NCI-H2227 (cell line): ENCODE results near the gene INTS4.
"Not testable (repeated sequence)": the region's sequence is repeated elsewhere in the genome, so short reads cannot be mapped to it uniquely, and the experiment has no call there.

Source experiments
- DNase-seq: peaks from one replicate; lab custom pipeline; 2025; ENCODE audit not compliant: unreplicated experiment; lab: John Stamatoyannopoulos, UW

INTS4 gene

DNA sequence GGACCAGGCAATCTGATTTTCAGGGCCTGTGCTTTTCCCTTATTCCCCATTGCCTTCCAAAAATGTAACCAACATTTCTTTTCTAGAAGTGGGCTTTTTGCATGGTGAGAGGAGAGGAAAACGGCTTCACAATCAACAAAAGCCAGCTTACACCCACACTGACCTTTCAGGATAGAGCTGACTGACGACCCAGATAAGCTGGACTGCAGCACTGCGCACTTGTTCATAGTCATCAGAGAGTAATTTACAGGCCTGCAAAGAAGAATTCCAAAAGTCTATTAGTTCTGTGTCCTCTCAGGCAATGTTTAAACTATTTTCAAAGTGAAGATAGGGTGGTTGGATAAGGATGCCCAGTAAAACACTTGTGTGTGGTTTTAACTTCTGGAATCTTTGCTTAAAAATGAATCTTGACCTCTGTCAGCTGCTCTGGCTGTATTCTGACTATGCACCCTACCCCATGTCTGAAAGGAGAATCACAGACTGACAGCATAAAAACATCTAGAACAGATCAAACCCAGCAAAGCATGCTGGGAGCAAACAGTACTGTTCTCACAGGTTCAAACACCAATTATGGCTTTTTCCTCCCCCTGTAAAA, 35.8 kb downstream of the INTS4 start:
- not testable (repeated sequence) for DNase-seq

DNA sequence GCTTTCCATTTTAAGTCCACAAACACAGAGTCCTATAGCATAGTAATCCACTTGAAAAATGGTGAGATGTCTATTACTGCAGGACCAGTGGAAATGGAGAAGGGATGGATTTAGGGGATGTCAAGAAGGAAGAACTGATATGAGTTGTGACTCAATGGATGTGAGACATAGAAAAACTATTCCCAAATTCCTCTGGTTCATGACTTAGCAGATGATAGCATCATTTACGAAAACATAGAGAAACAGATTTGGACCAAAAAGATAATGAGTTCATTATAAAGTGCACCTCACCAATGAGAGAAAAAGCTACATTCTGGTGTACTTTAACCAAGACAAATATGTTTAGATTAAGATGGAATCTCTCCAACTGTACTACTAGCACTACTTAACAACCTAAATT, 51.2 kb downstream of the INTS4 start:
- DNase-seq: not testable (repeated sequence)

DNA sequence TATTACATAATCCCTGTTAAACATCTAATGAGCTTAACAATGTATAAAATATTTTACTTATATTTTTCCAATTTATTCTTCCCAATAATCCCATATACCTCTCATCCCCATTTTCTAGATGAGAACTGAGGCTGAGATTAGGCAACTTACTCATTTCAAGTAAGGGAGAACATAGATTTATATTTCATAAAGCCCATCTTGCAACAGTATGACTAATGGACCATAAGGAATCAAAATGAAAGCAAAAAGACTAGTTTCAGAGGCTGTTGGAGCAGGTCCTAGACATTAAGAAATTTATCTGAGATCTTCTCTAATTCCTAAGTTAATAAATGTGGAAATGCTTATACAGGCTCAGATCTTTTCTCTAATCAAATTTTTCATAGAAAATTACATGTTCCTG, 52.0 kb downstream of the INTS4 start:
- not testable (repeated sequence) for DNase-seq

DNA sequence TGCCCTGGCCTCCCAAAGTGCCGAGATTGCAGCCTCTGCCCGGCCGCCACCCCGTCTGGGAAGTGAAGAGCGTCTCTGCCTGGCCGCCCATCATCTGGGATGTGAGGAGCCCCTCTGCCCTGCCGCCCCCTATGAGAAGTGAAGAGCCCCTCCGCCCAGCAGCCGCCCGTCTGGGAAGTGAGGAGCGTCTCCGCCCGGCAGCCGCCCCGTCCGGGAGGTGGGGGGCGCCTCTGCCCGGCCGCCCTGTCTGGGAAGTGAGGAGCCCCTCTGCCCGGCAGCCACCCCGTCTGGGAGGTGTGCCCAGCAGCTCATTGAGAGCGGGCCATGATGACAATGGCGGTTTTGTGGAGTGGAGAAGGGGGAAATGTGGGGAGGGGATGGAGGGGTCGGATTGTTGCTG, 60.9 kb downstream of the INTS4 start:
- not testable (repeated sequence) for DNase-seq

DNA sequence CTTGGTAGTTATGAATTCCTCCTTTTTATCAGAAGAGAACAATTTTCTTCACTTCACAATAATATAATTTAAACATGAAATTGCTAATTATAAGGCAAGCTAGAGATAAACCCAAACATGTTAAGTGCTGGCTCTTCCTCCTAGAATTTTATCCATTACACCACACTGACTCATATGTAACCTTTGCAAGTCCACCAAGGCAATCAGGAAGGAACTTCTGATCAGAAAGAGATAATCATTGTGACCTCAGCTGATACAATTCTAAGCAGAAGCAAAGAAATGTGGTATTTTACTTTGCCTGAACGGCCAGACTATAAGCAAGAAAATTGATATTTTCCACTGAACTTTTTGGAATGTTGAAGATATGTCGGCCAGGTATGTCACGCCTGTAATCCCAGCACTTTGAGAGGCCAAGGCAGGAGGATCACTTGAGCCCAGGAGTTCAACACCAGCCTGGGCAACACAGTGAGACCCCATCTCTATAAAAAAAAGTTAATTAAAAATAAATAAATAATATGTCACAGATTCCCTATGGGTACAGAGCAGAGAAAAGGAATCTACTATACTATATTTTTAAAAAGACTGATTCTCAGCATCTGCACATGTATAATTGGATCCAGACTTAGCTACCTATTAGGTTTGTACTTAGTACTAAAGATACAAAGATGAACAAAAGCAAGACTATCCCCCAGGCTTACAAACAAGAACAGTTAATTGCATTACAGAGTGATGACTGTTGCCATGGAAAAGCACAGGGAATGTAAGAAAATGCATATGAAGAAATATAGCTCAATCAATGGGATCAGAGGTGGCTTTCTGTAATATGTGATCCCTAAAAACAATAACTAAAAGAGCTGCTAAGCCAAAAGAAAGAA, 63.9 kb downstream of the INTS4 start:
- DNase-seq: not testable (repeated sequence)

DNA sequence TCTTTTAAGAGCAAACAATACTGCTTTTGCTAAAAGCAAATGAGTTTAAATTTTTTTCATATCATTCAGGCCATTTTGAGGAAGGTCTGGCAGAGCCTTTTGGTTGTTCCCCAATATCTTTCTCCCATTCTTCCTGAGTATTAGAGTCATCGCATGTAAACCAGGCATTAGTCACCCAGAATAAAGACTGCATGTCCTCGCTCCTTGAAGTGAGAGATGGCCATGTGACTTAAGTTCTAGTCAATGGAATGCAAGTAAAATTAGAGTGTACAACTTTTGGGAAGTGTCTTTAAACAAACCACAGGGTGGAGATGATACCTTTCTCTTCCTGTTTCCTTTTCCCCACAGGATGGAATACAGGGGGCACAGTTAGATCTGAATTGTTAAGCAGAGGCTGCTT, 76.8 kb downstream of the INTS4 start:
- DNase-seq: not testable (repeated sequence)

DNA sequence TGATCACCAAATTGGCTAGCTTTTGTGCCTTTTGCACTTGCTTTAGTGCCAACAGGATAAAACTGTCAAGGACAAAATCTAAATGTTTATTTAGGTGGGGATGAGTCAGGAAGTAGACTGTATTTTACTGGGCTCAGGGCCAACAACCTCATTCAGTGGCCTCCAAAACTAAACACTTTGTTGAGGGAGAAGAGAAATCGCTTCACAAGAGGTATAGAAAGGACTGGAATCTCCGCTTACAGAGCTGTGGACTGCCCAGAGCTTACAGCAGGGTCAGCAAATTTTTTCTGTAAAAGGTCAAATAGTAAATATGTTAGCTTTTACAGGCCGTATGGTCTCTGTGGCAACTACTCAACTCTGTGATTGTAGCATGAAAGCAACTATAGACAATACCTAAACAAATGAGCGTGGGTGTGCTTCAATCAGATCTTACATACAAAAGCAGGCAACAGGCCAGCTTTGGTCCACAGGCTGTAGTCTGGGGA, 80.1 kb downstream of the INTS4 start:
- DNase-seq: peak; percentile 8

DNA sequence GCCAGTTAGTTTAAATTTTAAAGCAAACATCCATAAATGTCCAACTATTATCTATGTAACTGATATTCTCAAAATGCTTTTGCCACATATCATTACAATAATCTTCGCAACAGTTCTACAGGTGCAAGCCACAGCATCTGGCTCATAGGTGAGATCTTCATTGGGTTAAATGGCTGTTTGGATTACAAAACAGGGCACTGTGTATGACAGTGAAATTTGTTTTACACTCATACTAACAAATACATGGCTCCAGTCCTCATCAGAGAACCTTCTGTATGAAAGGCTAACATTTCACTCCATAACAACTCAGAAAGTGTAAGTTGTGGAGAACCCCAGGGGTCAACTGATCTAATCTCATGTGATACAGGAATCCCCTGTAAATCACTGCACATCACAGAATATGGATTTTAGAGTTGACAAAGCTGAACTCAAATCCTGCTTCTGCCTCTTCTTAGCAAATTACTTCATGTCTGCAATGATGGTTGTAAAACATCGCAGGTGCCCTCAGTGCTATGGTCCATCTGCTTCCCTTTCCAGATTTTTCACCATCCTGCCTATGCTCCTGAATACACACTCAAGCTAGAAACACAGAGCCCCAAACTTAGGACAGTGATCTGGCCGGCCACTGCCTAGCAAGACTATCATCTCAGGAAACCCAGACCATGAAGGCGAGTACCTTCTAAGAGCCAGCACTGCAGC, 80.7 kb downstream of the INTS4 start:
- not testable (repeated sequence) for DNase-seq

DNA sequence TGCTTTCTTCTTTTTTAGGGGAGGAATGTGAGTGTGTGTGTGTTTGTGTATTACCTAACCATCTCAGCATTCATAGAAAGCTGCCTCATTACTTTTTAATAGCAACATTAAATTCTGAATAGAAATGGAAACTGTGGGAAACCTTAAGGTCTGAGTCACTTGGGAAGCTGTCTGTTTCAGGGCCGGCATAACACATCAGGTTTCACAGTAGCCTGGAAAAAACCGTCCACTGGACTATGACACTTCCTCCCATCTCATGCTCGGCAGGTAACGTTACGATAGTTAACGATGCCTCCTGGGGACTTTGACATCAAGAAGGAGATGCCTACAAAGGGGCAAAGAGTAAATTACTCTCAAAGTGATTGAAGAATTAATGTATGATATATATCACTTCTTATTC, 83.6 kb downstream of the INTS4 start:
- not testable (repeated sequence) for DNase-seq

DNA sequence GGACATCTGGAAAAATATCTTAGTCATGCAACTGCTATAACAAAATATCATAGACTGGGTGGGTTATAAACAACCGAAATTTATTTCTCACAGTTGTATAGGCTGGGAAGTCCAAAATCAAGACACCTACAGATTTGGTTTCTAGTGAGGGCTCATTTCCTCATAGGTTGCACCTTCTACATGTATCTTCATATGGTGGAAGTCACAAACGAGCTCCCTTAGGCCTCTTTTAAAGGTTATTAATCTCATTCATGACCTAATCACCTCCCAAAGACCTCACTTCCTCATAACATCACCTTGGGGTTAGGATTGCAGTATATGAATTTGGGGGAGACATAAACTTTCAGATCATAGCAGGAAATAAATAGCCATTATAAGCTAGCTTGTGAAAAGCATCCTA, 85.2 kb downstream of the INTS4 start:
- no peak for DNase-seq

DNA sequence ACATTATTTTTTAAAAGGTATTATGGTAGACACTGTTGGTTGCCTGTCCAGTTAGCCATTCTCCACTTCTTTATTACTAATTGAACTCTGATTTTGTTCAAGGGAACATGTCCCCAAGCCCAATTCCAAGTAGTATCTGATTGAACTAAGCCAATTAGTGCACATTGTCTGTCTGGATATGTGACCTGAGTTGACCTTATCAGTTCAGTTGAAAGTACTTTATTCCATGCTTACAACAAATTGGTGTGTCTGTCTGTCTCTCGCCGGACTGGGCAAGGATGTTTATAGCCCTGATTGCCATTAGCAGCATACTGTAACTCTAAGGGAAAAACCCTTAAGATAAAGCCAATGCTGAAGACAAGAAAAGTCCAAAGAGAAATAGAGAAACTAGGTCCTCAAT, 85.6 kb downstream of the INTS4 start:
- no peak for DNase-seq

DNA sequence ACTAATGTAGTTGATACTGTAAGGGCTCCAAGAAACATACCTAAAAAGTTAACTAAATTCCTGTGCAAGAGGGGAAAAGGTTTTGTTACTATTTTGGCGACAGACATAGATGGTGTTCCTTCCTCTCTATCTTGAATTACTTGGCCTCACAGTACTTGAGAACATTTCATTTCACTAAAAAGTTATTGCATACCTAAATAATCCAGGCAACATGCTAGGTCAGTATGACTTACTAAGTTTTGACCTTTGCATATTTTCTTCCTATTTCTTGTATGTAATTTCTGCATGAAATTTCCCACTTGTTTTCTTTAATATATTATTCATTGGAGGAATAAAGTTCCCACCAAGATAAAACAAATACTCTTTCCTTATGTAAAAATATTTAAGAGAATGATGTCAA, 99.5 kb downstream of the INTS4 start:
- not testable (repeated sequence) for DNase-seq

DNA sequence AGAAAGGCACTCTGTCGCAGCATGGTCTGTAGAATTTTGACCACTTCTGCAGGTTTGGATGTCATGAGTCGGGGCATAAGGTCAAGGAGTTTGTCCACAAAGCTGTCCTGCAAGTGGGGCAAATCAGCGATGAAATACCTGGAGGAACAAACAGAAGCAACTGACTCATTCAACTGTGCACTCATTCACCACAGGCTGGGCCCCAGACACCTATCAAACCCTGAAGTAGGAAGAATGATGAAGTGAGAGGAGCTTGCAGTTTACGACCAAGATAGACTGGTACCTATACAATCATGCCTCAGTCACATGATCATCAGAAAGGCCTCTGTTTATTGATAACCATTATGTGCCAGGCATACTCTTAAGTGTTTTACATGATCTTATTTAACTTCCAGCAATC, 102.8 kb downstream of the INTS4 start:
- DNase-seq: not testable (repeated sequence)

DNA sequence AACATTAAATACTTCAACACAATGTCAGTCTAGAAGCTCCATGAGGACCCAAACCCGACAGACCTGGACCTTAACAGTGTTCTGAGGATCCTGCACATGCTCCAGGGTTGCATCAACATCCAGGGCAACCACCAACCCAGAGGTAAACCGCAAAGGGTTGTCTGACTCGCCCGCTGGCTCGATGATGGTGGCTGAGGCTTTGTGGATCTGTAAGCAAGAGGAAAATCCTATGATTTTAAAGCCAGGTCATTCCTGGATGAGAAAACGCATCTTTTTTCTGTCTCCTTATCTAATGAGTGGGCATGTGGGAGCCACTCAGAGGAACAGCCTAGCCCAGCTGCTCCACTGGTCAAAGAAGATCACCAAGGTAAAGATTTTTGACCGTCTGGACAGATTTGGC, 103.2 kb downstream of the INTS4 start:
- not testable (repeated sequence) for DNase-seq

DNA sequence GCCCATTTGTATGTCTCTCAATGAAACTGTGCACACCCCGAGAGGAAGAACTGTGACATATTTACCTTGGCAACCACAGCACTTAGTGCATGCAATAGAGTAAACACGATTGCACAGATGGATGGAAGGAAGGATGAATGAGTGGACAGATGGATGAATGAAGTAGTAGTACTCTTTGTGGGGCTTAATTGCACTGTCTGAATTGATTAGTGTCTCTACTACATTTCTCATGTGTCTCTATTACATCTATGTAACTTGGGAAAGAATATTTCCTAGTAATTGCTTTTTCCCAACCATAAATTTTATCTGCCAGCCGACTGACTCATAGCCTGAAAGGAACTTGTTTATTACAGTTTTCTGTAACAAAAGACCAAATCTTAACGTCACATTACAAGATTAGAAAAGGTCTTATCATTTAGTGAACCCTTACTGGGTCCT, 103.8 kb downstream of the INTS4 start:
- not testable (repeated sequence) for DNase-seq

DNA sequence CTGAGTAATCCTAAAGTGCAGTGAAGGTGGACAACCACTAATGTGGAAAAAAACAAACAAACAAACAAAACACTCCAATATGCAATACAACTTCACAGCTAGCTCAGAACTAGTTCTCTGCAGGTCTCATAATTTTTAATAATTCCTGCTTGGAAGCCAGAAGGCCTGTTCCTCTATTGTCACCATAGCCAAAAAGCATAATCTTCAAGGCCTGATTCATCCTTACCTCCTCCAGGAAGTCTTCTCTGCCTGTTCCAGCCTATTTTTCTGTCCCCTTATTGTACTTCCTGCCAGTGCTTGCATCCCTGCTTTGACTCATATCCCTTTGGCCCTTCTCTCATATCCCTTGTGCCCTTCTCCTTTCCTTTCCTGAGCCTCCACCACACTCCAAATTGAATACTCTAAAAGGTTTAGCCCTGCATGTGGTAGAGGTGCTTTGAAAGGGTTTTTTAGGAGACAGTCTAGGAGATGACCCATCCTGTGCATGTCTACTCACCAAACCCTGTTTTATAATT, 104.3 kb downstream of the INTS4 start:
- not testable (repeated sequence) for DNase-seq

DNA sequence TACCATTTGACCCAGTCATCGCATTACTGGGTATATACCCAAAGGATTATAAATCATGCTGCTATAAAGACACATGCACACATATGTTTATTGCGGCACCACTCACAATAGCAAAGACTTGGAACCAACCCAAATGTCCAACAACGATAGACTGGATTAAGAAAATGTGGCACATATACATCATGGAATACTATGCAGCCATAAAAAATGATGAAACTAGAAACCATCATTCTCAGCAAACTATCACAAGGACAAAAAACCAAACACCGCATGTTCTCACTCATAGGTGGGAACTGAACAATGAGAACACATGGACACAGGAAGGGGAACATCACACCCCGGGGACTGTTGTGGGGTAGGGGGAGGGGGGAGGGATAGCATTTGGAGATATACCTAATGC, 105.4 kb downstream of the INTS4 start:
- not testable (repeated sequence) for DNase-seq

DNA sequence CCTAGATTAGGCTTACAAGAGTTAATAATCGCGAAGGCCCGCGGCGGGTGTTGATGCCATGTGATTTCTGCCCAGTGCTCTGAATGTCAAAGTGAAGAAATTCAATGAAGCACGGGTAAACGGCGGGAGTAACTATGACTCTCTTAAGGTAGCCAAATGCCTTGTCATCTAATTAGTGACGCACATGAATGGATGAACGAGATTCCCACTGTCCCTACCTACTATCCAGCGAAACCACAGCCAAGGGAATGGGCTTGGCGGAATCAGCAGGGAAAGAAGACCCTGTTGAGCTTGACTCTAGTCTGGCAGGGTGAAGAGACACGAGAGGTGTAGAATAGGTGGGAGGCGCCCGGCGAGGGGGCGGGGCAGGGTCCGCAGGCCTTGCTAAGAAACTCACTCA, 108.1 kb downstream of the INTS4 start:
- DNase-seq: no peak

DNA sequence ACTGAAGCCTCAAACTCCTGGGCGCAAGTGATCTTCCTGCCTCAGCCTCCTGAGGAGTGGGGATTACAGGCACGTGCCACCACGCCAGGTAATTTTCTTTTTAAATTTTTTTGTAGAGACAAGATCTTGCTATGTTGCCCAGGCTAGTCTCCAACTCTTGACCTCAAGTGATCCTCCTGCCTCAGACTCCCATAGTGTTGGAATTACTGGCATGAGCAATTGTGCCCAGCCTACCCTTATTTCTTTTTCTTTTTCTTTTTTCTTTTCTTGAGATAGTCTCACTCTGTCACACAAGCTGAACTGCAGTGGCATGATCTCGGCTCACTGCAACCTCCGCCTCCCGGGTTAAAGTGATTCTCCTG, 109.7 kb downstream of the INTS4 start:
- DNase-seq: no peak

DNA sequence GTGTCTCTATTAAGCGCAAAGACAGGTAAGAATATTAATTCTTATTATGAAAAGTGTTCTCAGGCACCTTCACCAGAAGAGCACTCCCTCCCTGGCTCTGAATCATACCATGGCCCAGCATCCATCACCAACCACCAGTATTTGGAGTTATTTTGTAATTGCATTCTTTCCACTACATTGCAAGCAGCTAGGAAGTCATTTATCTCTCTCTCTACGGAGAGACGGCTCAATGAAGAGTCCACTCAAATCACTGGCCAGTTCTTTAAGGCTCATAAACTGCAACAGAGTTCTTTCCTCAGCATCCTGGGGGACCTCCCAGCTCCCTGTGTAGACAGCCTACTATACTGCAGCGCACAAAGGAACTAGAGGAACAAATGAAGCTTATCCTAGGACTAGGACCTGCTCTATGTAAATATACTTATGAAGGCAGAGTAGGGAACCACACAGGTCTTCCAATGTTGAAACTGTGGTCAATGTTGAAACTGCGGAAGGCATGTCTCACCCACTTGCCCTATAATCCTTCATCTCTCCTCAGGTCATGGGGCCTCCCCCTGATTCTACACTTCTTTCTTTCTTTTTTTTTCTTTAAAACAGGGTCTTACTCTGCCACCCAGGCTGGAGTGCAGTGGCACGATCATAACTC, 110.2 kb downstream of the INTS4 start:
- DNase-seq: no peak

DNA sequence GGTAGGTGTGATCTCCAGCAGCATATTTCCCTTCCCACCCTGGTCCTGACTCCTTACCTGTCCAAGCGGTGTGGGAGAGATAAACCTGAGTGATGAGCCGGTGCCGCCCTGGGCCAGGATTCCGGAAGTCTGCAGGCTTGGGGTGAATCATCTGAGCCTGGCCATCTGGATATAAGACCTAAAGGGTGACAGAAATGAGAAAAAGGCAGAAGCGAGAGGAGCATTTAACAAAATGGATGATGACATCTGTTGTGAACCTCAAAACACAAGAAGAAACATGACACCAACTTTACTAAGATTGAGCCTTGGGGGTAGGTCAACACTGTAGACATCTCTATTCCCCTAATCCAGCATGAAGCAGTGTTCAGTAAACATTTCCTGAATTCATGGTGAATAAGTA, 110.7 kb downstream of the INTS4 start:
- DNase-seq: no peak
